Renal cortical epithelial cell (primary cell): ENCODE measurements around the gene DPCD. TPM values are rescaled to one million over a fixed set of nuclear protein-coding genes. Genes with fewer than 3 reads are reported as not detected.
A peak's percentile ranks its signal among the peaks of the same experiment; 100 is the strongest.

Experiments used
- DNase-seq: peaks from one replicate; pipeline ENCODE4 v3.0.0-alpha.2; 2011; ENCODE audit warnings: low read depth
- total RNA-seq: library from RNA; depleted of rRNA; stranded (reverse); fragments of >200 nt; gene quantifications from 2 replicates; pipeline ENCODE4 v1.2.3, GENCODE V29; 2014

The DPCD gene
- total RNA-seq: 59.6 and 79.8 TPM in 2 replicates

DNA sequence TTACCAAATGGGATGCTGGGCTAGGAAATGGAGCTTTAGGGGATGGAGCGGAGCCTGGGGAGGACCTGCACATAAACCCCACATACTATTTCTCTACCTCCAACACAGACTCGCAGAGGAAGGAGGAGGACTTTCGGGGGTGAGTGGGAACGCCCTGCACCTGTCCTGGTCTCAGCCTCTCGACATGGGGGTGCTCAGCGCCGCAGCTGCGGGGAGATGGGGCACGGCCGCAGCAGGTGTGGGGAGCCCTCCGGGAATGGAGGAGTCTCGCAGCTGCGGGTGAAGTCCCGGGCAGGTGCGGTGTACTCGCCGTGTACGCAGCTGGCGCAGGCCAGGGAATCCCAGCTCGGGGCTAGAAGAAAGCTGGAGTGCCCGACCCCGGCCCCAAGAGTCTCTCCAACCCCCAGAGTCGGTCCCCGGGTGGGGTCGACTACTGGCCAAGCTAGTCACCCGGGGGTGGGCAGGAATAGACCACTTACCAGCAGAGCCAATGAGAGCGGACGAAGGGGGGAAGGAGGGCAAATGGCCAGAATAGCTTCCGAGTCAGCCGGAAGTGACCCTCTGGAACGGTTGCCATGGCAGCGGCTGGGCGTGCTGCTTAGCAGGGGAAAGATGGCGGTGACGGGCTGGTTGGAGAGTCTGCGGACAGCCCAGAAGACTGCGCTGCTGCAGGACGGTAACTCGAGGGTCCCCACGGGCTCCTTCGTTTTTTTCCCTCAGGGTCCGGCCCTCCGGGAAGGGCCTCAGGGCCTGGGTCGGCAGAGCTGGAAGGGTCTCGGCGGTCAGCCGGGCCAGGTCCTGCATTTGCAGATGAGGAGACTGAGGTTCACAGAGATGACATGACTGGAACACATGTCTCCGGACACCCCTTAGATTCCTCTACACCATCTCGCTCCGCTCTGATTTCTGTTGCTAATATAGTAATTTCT is at the start of gene DPCD, which contains the start of gene POLL:
TSS of gene DPCD (plus strand) at position 597 of the 929 bp plus-strand sequence. CDS start at position 613, 16 bp downstream.
TSS of gene POLL (minus strand) at position 533 of the 929 bp plus-strand sequence. CDS start 897 bp downstream, outside the sequence.
- DNase-seq: peak; percentile 90

DNA sequence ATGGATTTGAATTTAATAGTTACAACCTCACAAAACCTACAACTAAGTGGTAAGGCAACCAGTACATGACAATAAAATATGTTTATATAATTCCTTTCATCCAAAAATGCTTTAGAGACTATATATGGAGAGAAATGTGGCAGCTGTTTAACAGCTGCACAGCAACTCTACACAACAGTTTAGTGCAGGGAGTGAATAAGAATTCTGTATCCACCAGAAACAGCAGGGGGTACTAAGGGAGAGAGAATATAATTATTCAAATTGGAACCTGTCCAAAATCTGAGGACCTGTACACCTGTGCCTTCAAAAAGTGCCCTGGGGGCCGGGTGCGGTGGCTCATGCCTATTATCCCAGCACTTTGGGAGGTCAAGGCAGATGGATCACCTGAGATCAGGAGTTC is 49.7 kb upstream of the DPCD start:
- no peak for DNase-seq

DNA sequence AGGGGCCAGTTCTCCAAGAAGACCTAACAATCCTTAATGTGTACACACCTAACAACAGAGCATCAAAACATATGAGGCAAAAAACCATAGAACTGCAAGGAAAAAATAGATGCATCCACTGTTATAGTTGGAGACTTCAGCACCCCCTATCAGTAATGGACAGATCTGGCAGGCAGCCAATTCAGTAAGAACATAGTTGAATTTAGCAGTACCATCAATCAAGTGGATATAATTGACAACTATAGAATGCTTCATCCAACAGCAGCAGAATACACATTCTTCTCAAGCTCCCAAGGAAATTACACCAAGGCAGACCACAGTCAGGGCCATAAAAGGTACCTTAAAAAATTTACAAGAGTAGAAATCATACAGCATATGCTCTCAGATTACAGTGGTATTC is 42.2 kb upstream of the DPCD start:
- no peak for DNase-seq

- no peak for DNase-seq
These were observed 37.2 kb upstream of the DPCD start for GRCh38 chr10:101550965-101551364.

DNA sequence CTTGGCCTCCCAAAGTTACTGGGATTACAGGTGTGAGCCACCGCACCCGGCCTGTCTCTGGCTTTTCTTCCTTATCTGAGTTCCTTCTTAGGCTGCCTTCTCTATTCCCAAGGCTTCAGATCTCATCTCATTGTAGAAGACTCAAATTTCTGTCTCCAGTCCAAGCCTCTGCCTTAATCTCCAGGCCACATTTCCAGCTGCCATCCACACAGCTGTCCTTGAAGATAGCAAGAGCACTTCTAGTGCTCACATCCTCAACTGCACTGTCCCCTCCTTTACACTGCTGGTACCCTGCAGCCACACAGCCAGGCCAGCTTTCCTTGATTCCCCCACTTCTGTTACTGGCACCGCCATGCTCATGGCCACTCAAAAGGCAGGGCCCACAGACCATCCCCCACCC is 35.7 kb upstream of the DPCD start:
- no peak for DNase-seq

- no peak for DNase-seq
These were observed 30.6 kb upstream of the DPCD start for GRCh38 chr10:101557541-101557940.

DNA sequence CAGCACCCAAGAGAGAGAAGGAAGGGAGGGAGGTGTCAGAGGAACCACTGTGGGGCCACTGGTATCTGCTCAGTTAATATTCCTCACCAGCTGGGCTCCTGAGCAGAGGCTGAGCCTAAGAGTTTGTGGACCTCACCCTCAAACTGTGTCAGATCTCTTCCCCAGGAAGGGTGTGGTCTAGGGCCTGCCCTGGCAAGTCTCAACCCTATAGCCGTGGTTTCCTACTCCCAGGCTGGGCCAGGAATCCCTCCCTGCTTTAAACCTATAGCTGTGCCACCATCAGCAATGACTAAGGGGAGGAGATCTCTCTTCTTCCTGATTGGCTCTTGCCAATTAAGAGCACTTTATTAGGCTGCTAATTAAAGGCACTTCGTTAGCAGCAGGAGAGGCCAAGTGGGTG is 29.9 kb upstream of the DPCD start:
- DNase-seq: no peak

DNA sequence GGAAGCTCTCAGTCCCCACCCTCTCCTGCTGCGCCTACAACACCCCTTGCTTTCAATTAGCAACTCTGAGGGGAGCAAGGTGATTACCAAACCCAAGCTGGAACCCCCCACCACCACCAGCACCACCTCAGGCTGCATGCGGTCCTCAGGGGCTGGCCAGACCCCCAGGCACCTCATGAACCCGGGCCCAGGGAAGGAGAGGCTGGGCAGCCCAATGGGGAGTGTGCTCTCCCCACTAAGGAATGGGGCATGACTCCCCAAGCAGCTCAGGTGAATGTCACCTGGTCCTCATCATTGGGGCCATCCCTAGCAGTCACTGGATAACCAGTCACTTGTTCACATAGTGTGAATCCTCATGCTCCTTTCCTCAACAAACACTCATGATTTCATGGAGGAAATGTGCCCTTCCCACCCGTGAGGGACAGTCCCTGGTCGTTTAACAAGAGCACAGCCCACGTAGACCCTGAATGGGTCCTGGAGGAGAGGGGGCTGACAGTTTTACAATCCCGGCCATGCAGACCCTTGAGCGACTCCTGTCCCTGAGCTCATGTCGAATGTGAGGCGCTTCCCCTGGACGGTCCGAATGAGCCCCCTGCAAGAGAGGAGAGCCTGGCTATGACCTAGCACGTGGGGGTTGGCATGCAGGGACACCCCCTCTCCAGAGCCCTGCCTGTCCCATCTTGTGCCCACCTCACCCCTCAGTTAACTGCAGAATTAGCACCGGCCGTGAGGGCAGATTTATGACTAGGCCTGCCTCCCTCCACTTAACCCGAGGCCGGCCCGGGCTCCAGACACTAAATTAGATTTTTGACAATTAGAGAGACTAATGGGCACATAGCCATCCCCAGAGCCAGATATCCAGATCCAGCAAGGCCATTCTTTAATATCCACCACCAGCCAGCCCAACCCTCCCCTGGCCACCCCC is 29.2 kb upstream of the DPCD start:
- no peak for DNase-seq

GRCh38 chr10:101559596-101560297 is 28.4 kb upstream of the DPCD start:
- no peak for DNase-seq

DNA sequence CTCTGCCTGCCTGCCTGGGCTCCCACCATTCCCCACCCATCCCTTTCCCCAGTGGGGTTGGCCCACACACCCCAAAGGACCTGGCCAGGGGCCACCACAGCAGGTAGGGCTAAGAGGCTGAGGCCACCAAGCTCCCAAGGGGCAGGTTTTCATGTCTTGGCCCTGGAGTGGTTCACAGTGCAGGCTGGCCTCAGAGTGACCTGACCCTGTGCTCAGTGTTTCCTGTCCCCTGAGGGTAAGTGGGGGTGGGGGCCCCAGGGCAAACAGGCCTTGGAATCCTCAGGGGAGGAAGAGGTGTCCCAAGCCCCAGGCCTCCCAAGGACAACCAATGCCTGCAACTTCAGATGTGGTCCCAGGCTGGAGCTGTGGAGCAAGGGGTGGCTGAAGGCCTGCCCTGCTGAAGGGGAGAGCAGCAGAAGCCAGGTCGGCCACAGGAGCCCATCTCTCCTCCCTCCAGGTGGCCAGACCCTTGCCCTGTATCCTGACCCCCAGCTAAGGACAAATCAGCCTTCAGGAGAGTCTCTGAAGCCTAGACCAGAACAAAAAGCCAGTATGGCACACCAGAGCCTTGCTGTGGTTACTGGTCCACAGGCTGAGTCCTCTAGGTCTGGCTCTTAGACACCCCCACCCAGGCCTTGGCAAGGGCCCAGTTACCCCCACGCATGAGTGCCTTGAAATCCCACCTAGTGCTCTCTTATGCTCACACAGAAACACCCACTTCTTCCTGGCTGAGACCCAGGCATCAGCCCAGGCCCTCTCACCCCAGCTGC is 27.6 kb upstream of the DPCD start:
- no peak for DNase-seq

- DNase-seq: no peak
These were observed 26.8 kb upstream of the DPCD start for GRCh38 chr10:101561068-101561915.

DNA sequence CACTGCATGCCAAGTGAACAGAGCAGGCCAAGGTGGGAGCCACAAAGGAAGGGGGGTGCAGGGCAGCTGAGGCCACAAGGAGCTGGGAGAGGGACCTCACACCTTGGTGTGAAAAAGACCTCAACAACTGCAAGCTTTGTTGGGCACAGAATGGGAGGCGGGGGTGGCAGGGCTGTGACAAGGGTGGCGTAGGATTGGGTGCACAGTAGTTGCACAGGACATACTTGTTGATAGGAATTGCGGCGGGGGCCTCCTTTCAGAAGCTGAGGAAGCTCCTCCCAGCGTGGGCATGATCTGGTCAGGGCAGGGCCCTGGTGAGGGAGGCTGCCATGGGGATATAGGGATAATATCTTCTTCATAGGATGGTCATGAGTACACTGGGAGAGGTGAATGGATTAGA is 25.9 kb upstream of the DPCD start:
- DNase-seq: no peak

DNA sequence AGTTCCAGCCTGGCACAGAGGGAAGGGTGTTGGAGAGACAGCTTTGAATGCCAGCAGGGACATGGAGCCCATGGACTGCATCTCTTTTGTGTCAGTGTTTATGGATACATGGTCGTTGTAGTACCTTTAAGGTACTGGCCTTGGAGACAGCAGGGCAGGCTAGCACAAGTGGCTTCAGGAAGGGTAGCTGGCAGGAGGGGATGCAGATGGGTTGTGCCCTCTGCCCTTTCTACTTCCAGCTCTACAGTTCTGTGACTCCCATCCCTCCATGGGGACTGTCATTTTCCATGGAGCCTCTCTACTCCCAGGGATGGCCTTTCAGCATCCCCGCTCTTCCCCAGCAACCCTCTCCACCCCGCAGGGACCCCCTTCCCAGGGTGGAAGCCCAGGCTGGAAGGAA is 25.1 kb upstream of the DPCD start:
- DNase-seq: no peak

GRCh38 chr10:101563497-101564040 is 24.6 kb upstream of the DPCD start:
- no peak for DNase-seq

- no peak for DNase-seq
These were observed 23.6 kb upstream of the DPCD start for GRCh38 chr10:101564490-101564991.

GRCh38 chr10:101565370-101565900 is 22.7 kb upstream of the DPCD start:
- no peak for DNase-seq

DNA sequence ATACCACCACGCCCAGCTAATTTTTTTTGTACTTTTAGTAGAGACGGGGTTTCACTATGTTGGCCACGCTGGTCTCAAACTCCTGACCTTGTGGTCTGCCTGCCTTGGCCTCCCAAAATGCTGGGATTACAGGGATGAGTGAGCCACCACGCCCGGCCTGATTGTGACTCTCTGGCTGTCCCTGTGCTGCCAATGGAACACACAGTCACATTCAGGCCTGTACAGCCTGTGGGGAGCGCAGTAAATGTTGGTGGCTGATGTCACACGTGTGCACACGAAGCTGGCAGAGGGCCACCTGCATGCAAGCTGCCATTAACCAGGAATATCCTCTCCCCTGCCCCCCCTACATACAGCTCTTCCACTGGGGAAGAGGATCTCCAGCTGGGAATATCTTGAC is 22.2 kb upstream of the DPCD start:
- no peak for DNase-seq

- DNase-seq: no peak
These were observed 21.6 kb upstream of the DPCD start for GRCh38 chr10:101566333-101567164.
